IPS DF 6.9 (cell line): ENCODE data around the gene CNTNAP1.
A peak's percentile ranks its signal among the peaks of the same experiment; 100 is the strongest.

Experiments used
- DNase-seq: peaks from one replicate; pipeline ENCODE4 v3.0.0-alpha.2; 2013; ENCODE audit warnings: low read depth, low spot score
- H3K27ac ChIP-seq: one replicate; pipeline ENCODE4 v1.5.1; 2013; ENCODE audit warnings: low read length, control low read depth
- H3K27me3 ChIP-seq: 2 replicates; pipeline ENCODE4 v1.6.1; 2013; ENCODE audit warnings: mild to moderate bottlenecking, low read length; ENCODE audit not compliant: control insufficient read depth, insufficient read depth
- H3K36me3 ChIP-seq: 2 replicates; pipeline ENCODE4 v1.6.1; 2013; ENCODE audit warnings: low read length; ENCODE audit not compliant: control insufficient read depth, insufficient read depth
- H3K4me1 ChIP-seq: 2 replicates; pipeline ENCODE4 v1.6.1; 2013; ENCODE audit warnings: low read length; ENCODE audit not compliant: control insufficient read depth, insufficient read depth
- H3K4me3 ChIP-seq: 2 replicates; pipeline ENCODE4 v1.5.1; 2013; ENCODE audit warnings: mild to moderate bottlenecking, low read length
- H3K9me3 ChIP-seq: 2 replicates; pipeline ENCODE4 v1.6.1; 2013; ENCODE audit warnings: low read length, inconsistent platforms; ENCODE audit not compliant: control insufficient read depth, insufficient read depth
- WGBS: extraction: QIAGEN DNeasy Blood & Tissue Kit; methylation state at CpG from one replicate; pipeline ENCODE4 v1.1.7; 2013; ENCODE audit warnings: mixed read lengths, missing lambda C conversion rate; ENCODE audit not compliant: insufficient read length, insufficient coverage; 5-methylcytosine and 5-hydroxymethylcytosine counted together

Gene CNTNAP1

GRCh38 chr17:42670789-42671657 is 11.3 kb upstream of the CNTNAP1 start:
- H3K36me3 ChIP-seq, result peaks cover 9% of the 10 kb centered on the region
- no CpG with 5 or more reads among the region's 50 CpGs for WGBS
- no peak for DNase-seq
- H3K4me3 ChIP-seq, result no peak overlapping the region
- H3K4me1 ChIP-seq, result peaks cover 14% of the 10 kb centered on the region
- no peak overlapping the region for H3K27ac ChIP-seq
- H3K27me3 ChIP-seq, result no peaks in the 10 kb centered on the region
- no peaks in the 10 kb centered on the region for H3K9me3 ChIP-seq

DNA sequence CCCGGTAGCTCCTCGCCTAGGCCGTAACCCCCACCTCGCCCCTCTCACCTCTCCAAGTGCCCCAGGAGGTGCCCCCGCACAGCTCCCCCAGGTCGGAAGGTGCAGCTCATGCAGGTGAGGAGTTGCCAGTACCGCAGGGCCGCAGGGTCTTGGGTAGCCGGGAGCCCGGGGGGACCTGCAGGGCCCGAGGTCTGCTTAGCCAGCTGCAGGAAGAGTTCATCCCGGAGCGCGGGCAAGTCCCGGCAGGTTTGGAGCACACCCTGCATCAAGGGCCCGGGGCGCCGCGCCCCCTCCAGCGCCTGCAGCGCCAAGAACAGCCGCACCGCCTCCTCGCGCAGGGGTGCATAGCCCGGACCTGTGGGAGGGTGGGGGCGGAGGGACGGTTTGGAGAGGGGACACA is 10.3 kb upstream of the CNTNAP1 start:
- peaks cover 4% of the 10 kb centered on the region; the same call in 1 of the 2 replicates for H3K36me3 ChIP-seq
- no peak for DNase-seq
- H3K4me1 ChIP-seq, result peaks cover 14% of the 10 kb centered on the region
- no CpG with 5 or more reads among the region's 28 CpGs for WGBS
- no peak overlapping the region for H3K27ac ChIP-seq
- no peaks in the 10 kb centered on the region for H3K9me3 ChIP-seq
- H3K4me3 ChIP-seq, result no peak overlapping the region
- H3K27me3 ChIP-seq, result no peaks in the 10 kb centered on the region

- no peak overlapping the region for H3K4me3 ChIP-seq
- no peaks in the 10 kb centered on the region; the same call in 1 of the 2 replicates for H3K36me3 ChIP-seq
- H3K27me3 ChIP-seq, result no peaks in the 10 kb centered on the region
- no CpG with 5 or more reads among the region's 30 CpGs for WGBS
- no peaks in the 10 kb centered on the region for H3K9me3 ChIP-seq
- DNase-seq, result no peak
- no peak overlapping the region for H3K27ac ChIP-seq
- H3K4me1 ChIP-seq, result peaks cover 13% of the 10 kb centered on the region
These were observed 9.0 kb upstream of the CNTNAP1 start for GRCh38 chr17:42673266-42673884.

GRCh38 chr17:42673885-42674754 is 8.2 kb upstream of the CNTNAP1 start:
- Histone ChIP-seq H3K27ac (no peak overlapping the region), H3K4me3 (no peak overlapping the region)
- DNase-seq, result no peak

GRCh38 chr17:42674755-42675347 is 7.5 kb upstream of the CNTNAP1 start:
- WGBS, result no CpG with 5 or more reads among the region's 9 CpGs
- Histone ChIP-seq H3K4me1 (peaks cover 15% of the 10 kb centered on the region), H3K36me3 (no peaks in the 10 kb centered on the region; the same call in 1 of the 2 replicates), H3K27me3 (no peaks in the 10 kb centered on the region), H3K9me3 (no peaks in the 10 kb centered on the region), H3K27ac (no peak overlapping the region), H3K4me3 (peak overlapping the region; percentile 76; the same call in 1 of the 2 replicates)
- DNase-seq, result no peak

More at GRCh38 chr17:42673885-42674754, 8.2 kb upstream of the CNTNAP1 start:
- WGBS, result no CpG with 5 or more reads among the region's 32 CpGs
- Histone ChIP-seq H3K36me3 (no peaks in the 10 kb centered on the region; the same call in 1 of the 2 replicates), H3K4me1 (peaks cover 13% of the 10 kb centered on the region), H3K9me3 (no peaks in the 10 kb centered on the region), H3K27me3 (no peaks in the 10 kb centered on the region)

DNA sequence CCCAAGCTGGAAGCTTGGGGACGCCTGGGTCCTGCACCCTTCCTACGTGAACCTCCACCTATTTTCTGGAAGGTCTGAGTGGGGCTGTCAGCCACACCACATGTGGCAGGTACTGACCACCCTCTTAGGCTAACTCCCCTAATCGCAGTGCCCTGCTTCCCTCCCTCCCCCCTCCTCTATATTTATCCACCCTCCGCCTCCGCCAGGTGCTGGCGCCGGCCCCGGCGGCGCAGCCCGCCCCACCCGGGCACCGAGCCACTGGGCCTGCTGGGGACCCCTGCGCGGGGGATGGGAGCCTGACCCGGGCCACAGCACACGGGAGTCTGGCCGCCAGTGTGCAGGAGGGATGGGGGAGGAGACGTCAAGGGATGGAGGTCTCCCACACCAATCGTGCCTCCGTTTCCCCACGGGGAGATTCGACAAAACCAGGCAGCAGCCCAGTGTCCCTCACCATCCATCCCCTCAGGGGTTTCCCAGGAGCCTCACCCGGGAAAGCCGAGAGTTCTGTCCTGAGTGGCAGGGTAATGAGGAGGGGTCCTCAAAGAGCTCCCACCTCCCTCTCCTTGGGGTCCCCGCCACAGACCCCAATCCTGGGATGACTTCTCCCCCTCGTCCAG is 6.9 kb upstream of the CNTNAP1 start:
- Histone ChIP-seq H3K4me1 (peaks cover 20% of the 10 kb centered on the region), H3K36me3 (no peaks in the 10 kb centered on the region; the same call in 1 of the 2 replicates), H3K27ac (no peak overlapping the region), H3K9me3 (no peaks in the 10 kb centered on the region), H3K4me3 (peak overlapping the region; percentile 76; the same call in 1 of the 2 replicates), H3K27me3 (no peaks in the 10 kb centered on the region)
- WGBS, result no CpG with 5 or more reads among the region's 27 CpGs
- no peak for DNase-seq

DNA sequence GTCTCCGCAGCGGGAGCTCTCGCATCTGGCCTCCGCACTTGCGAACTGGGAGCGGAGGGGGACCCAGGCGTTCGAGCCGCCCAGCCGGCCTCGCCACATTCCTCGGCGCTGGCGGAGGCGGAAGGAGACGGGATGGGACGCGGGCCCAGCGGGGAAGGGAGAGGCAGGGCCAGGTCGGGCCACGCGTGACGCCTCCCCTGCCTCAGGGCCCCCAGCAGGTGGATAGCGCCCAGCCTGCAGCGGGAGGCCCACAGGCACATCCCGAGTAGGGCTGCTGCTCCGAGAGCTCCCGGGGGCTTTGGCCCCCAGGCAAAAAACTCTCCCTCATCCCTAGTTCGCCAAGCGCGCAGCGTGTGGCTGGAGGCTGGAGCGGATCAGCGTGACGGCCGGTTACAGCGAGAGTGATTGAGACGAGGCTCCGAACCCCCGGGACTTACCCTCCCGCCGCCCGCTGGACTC is 6.3 kb upstream of the CNTNAP1 start:
- no CpG with 5 or more reads among the region's 43 CpGs for WGBS
- H3K27me3 ChIP-seq, result no peaks in the 10 kb centered on the region
- peak overlapping the region; percentile 76; the same call in 1 of the 2 replicates for H3K4me3 ChIP-seq
- no peak overlapping the region for H3K27ac ChIP-seq
- no peaks in the 10 kb centered on the region; the same call in 1 of the 2 replicates for H3K36me3 ChIP-seq
- peaks cover 18% of the 10 kb centered on the region for H3K4me1 ChIP-seq
- DNase-seq, result no peak
- H3K9me3 ChIP-seq, result no peaks in the 10 kb centered on the region

GRCh38 chr17:42676424-42677011 is 5.8 kb upstream of the CNTNAP1 start, which contains the start of gene PLEKHH3:
Gene PLEKHH3, minus strand, starts transcription at chr17:42676994. Its CDS starts 431 bp downstream, at chr17:42676563.
- no peak for DNase-seq
- Histone ChIP-seq H3K9me3 (no peaks in the 10 kb centered on the region), H3K27ac (no peak within 1 kb of the TSS), H3K4me1 (peaks cover 19% of the 10 kb centered on the region), H3K36me3 (no peaks in the 10 kb centered on the region; the same call in 1 of the 2 replicates), H3K4me3 (peak within 1 kb of the TSS; percentile 76), H3K27me3 (no peaks in the 10 kb centered on the region)
- WGBS, result no CpG with 5 or more reads among the region's 51 CpGs
